EH (cell line): ENCODE data around the gene PPFIA4.
A peak's percentile ranks its signal among the peaks of the same experiment; 100 is the strongest.
"Not testable (repeated sequence)": the region's sequence is repeated elsewhere in the genome, so short reads cannot be mapped to it uniquely, and the experiment has no call there.

Experiments used
- DNase-seq: peaks from one replicate; pipeline ENCODE4 v3.0.0-alpha.2; 2015; ENCODE audit warnings: low read depth

Gene PPFIA4

DNA sequence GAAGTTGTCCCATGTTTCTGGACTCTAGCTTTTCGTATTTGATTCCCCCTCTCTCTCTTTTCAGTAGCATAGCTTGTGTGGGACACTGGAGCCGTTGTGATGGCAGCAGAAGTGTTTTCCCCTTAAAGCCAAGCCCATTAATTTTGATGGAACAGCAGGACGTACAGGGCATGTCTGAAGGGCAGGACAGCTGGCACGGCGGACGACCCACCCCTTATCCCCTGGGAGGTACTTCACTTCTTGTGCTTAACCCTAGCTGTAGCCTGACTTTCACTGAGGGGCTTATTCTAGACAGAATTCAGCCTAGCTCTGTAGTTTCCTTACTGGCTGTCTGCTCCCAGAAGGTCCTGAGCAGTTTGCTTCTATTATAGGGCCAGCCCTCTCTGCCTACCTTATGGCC, 8.6 kb upstream of the PPFIA4 start:
- no peak for DNase-seq

DNA sequence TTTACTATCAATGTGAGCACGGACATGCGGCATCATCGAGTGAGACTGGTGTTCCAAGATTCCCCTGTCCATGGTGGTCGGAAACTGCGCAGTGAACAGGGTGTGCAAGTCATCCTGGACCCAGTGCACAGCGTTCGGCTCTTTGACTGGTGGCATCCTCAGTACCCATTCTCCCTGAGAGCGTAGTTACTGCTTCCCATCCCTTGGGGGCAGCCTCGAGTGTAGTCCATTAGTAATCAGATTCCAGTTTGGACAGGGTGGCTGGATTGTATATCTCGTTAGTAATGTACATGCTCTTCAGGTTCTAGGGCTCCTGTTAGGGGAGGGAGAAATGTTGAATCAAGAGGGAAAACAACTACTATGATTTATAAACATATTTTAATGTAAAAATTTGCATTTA, 3.4 kb upstream of the PPFIA4 start:
- DNase-seq = not testable (repeated sequence)

DNA sequence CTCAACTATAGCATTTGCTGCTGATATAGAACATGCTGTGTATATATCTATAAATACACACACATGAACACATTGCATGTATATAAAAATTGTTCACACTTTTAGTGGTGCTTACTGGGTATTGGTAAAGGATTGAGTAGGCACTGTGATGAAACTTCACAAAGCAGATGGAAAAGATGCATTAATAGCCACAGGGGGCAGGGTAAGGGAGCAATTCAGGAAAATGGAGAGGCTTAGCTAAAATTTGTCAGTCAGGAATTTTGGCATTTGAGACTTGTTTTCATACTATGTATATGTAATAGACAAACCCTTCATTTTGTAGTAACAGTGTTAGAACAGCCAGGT, 633 bp upstream of the PPFIA4 start:
- DNase-seq = no peak

DNA sequence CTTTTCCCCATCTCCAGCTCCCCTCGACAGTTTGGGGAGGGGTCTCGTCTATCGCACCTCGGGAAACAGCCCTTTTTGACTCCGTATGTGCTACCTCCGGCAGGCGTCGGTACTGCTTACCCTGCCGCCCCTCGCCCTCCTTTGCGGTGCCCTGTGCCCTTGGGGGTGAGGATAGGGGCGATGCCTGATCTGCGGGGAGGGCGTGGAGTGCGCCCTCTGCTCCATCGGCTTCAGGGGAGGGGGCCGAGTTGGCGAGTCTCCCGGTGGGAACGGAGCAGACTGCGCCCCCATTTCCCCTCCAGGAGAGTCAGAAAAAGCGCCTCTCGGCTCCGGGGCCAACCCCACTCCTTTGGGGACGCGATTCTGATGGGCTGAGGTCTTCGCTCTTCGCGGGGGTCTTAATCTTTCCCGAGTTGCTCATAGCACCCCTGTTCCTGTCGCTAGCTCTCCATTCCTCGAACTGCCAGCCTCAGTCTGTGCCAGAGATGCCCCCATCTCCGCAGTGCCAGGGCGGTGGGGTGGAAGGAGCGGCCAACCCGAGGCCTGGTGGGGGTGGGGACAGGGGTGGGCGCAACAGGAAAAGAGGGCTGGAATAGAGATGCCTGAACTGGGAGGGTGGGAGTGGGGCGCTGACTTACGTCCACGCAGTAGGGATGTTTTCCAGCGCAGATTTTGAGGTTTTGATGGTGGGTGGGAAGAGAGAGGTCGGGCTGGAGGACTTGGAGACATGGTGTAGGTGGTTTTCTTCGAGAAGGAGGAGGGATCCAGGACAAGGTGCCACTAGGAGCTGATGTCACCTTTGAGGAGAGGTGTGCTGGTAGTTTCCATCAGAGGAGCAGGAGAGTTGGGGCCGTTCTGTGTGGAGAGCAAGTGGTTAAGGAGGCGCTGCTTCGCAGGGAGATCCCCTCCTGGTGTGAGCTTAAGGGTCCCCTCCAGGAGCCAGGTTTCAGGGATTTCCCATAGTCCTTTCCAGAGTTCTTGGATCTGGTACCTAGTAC, 674 bp downstream of the PPFIA4 start:
- no peak for DNase-seq

DNA sequence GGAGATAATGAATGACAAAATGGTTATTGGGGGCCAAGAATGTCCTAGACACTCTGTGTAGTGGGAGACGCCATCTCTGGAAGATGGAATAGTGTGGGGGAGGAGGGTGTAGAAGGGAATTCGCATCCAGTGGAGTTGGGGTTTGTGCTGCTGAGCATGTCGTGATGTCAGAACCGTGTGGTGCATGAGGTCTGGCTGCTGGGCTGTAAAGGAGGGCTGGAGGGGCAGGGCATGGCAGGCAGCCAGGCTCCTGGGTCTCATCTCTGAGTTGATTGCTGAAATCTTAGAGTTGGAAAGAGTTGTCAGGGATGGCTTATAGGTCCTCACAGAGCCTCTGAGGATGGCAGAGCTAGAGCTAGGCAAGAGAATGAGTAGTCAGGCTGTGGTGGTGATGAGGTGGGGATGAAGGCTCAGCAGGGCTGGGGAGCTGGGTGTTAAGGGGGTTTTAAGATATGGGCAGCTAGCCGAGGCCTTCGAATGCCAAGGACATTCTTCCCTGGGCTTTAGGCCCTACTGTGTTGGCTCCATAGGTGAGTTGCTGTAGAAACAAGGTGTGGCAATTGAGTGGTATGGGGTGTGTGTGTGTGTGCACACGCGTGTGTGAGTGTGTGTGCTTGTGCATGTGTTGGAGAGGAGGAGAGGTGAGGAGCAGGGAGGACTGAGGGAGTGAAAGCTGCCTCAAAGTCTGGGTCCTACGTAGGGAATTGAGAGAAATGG, 1.9 kb downstream of the PPFIA4 start:
- DNase-seq = no peak

DNA sequence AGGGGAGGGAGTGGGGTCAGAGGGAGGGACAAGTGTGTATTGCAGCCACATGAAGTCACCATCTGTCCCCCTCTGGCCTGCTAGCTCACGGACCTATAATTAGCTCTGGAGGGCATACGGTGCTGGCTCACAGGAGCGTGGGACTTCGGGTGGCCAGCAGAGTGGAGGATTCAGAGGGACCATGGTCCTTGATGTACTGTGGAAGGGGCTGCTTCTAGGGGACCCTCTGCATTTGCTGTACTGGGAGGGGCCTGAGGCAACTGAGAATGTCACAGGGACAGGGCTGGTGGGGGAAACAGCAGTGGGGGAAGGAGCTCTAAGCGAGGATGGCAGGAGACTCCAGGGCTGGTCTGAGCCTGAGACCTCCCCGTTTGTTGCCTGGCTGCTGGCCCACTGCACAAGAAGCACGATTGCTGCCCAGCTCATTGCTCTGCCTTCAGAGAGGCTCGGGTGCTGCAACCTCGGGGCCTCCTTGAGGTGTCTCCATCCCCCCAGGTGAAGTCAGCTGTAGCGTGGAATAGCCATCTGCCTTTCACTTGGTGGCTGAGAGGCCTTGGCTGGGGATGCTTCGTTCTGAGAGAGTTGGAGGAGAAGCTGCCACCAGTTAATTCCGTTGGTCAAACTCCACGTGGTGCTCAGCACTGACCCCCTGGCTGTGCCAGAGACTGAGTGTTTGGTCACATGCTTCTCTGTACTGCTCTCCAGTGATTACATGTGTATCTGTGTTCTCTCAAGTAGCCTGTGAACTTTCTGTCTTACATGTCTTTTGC, 2.7 kb downstream of the PPFIA4 start:
- no peak for DNase-seq

DNA sequence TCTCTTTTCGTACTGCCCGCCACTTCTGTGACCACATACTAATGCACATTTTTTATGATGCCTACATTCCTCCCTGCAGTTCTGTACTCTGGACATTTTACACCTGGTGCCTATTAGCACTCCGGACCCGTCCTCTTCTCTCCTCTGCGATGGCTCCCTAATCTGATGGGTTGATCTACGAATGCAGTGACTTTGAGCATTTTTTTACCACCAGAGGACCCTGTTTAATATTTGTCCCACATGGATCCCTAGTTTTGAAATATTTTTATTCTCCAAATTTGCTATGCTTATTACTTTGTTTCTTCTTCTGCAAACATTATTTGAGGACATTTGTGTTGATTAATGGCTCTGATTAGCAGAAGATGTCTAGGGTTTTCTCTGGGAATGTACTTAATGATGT, 5.2 kb downstream of the PPFIA4 start:
- no peak for DNase-seq

DNA sequence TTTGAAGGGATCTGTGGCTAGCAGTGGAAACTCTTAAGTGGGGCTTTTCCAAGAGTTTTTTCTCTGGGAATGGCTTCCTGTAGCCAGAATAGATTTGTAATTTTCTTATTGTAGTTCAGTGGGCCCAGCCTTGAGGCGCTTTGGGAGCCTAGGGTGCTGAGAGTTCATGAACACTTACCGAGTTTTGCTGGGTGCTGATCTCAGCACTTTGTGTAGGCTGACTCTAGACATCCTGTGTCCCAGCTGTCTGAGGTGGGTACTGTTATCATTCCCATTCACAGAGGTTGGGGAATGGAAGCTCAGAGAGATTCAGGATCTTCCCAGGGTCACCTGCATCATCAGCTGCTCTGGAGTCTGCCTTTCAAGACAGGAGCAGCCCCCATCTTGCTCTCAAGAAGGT, 7.0 kb downstream of the PPFIA4 start:
- no peak for DNase-seq

DNA sequence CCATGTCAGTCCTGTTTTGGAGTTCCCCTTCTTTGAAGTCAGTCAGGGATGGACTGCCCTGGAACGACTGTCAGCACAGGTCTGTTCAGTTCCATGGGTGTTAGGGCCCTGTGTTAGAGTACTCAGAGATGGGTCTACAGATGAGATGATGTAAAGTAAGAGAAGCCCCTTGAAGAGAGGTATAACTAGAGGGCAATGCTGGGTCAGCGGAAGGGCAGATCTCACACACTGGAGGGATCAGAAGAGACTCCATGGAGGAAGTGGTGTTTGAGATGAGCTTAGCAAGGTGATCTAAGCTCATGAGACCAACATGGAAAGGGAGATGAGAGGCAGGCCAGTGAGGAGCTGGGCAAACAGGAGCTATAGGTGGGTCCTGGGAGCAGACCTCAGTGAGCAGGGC, 7.6 kb downstream of the PPFIA4 start:
- DNase-seq = no peak

DNA sequence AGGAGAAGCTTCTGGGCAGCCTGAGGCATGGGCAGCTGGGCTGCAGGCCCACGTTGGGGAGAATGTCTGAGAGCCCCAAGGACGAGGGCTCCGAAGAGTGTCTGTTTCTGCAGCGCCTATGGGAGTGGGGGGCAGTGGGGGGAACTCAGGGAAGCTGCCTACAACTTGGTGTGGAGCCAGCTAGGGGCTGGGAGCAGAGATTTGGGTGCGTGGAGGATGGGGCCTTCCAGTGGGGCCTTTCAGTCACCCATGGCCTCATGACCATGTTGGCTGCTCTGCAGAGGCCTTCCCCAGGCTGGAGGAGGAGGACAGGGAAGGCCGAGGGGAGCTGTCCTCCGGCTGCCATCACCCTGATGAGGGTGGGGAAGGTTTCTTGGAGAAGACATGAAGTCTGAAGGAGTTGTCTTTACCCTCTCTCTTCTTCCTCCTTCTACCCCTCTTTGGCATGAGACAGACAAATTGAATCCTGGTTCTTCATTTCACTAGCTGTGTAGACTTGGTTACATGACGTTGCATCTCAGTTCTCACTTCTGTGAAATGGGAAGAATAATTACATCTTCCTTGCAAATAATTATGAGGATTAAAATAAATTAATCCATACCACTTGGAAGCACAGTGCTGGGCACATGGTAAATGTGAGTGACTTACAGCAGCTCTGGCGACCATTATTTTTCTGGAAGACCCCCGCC, 8.3 kb downstream of the PPFIA4 start:
- DNase-seq = no peak

DNA sequence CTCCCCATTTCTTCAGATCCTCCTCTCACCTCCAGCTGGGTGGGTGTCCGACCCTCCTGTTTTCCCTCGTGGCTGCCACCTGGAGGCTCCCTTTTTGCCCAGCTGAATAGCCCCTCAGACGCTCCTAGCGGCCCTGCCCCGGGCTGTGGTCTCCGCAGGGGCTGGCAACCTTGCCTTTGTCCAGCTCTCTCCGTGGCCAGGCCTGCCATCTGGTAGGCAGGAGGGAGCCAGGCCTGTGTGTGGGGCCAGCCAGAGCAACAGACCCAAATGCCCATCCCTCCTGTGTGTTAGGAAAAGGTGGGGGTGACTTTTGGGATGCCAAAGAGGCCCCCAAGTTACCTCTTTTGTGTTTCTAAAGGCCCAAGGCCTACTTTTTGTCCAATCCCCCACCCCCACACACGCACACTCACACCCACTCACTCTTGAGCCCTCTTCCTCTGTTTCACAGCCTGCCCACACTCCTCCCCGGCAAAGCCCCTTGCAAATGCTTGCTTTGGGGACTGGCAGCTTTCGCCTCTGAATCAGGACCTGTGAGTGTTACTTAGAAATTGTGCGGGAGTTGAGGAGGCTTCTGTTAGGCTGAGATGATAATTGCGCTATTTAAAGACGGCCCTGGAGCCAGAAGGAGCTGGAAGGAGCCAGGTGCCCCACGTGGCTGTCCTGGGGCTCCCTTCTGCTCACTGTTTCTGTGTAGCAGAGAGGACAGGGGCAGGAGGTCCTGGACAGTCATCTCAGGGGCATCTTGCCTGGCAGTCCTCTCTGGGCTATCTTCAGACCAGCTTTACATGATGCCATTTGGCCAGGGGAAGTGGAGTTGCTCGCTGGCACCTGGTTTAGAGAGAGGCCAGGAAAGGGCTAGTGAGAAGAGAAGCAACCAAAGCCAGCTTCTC, 9.1 kb downstream of the PPFIA4 start:
- DNase-seq = no peak

DNA sequence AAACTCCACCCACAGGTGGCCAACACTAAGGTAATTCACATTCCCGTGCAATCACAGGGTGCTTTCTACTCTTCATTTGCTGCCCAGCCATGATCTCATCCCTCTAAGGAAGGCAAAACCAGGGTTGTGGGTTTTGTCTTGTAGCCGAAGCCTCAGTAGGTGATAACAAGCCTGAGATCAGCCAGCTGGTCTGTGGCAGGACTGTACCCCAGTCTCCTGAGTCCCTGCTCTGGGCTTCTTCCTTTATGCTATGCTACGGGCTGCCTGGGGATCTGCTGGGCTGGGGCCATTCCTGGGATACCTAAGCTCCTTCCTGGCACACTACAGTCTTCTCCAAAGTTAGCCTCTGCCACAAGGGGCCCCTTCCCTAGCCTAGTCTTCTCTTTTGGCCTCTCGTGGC, 9.8 kb downstream of the PPFIA4 start:
- DNase-seq = peak; percentile 32

DNA sequence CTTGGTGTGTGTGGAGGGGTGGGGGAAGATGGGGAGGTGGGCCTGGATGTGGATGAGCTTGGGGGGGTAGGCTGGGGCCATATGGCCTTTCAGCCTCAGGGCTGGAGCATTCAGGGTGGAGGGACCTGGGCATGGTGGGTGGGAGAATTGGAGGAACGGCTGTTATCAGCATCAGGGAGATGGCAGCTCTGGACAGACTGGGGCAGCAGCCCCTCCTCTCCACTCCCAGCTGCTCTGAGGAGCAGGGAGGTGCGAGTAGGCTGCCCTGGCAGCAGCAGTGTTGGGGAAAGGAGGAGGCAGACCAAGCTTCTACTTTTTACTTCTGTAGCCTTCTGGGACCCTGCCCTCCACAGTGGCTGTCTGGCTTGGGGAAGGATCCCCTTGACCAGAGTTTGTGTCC, 10.2 kb downstream of the PPFIA4 start:
- no peak for DNase-seq

DNA sequence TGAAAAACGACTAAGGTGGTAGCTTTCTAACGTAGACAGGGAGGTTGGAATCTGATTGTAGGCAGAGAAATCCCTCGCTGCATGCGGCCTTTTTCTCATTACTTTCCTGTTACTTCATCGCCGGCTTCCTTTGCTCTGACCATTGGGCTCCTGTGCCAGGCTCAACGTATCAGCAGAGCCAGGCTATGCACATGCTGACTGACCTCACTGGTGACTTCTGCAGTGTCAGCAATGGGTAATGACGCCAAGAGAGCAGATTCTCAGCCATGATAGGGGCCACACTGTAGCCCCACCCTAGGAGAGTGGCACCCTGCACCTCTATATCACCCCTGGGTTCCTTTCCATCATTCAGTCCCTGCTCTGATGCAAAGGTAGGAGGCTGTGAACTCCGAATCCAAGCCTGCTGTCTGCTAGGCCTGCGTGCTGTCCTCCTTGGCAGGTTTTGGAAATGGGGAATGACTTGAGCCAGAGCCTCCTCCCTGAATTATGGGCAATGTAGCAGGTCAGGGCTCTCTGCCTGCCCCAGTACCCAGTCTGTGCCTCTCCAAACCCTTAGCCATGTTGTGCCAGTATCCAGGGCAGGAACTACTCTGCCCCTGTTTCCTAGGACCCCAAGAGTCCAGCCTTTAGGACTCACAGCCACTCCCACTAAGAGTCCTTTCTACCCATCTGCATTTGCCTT, 11.4 kb downstream of the PPFIA4 start:
- no peak for DNase-seq

DNA sequence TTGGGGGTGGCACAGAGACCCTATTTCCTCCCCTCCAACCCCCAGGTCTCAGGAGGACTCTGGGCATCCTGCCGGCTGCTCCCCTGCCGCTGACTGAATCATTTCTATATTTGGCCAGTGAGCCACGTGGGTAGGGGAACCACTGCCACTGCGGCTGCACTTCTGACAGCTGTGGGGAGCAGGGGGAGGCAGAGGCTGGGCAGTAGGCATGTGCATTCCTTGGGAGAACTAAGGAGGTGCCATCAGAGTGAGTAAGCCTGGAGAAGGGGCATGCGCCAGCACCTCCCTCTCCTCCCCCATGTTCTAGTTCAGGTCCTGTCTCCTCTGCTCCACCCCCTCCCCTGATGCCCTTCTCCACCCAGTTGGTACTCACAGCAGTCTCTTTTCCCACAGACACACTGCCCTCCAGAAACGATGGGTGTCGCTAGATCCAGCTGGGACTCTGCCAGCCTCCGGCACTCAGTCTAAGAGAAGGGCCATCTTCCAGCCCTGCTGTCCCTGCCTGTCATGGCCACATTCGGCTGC, 12.0 kb downstream of the PPFIA4 start:
- DNase-seq = peak; percentile 89

DNA sequence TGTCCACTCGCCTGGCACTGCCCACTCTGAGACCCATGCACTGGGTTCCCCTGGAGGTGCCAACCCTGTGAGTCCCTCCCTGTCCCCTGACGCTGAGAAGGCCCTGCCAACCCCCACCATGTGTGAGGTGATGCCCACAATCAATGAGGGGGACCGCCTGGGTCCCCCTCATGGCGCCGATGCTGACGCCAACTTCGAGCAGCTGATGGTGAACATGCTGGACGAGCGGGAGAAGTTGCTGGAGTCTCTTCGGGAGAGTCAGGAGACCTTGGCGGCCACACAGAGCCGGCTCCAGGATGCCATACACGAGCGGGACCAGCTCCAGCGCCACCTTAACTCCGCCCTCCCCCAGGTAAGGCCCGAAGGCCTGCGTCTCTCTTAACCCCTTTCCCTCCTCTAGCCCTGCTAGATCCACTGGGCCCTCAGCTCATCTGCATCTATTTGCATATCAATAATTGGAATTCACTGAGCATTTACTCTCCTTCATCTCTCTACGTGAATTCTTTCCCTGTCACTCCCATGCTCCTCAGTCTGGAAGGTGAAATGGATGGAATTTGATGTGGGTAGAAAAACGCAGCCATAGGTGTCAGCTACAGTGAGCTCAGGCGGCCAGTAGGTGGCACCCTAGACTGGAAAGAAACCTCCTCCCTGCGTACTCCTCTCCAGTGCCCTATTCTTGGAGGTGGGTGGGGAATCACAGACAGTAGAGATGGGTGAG, 12.8 kb downstream of the PPFIA4 start:
- peak; percentile 78 for DNase-seq

DNA sequence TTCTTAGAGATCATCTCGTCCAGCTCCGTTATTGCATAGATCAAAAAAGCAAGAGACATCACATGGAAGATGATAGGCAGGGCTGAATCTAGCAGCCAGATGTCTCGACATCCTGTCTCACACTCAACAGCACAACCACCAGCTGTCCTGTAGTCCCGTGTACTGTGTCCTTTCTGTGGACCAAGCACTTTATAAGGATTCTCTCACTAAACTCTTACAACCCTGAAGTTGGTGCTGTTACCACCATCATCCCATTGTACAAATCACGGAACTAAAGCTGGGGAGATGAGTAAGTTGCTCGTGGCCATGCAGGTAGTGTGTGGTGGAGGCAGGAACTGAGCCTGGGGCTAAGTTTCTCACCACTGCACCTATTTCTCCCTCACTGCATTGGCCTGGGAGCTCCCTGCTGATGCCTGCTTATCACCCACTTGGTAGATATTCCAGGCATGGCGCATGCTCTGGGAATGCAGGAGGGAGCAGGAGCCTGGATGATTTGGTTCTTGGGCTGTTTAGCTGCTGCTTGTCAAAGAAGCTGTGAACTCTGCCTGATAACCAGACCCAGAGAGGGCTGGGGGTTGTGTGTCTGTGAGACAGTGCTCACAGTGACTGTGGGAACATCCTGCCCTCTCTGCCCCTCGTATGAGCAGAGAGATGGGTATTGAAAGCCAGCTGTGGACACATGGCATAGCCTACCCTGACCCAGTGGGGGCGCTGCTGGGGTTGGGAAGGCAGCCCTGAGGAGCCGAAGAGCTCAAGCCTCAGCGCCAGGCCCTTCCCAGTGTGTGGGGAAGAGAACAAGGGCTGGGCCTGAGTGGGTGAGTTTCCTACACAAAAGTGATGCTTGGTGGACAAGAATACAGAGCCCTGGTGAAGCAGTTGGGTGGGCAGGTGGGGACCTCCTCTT, 13.6 kb downstream of the PPFIA4 start:
- no peak for DNase-seq

DNA sequence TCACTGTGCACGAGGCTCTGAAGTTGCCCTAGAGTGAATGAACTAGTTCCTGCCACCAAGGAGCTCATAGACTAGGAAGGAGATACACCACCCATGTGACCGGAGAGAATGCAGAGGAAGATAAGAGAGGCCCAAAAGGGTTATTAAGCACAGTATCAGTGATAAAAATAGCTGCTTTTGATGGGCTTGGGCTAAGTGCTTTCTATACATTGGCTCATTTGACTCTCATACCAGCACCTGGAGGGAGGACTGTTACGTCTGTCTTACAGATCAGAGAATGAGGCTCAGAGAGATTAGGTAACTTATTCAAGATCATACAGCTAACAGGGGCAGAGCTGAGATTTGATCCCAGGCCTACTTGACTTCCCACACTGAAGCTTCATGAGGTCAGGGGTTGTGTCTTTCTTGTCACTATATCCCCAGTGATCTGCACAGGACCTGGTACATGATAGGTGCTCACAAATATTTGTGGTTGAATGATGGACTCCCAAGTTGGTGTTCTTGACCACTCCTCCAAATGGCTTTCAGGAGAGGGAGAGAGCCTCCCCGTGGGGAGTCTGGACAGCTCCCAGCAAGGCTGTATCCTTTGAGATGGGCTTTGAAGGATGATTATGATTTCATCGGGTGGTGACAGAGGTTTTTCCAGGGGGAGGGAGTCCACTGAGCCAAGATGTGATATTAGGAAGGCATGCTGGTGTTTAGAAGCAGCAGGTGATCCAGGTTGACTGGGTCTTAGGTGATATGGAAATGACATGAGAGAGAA, 14.4 kb downstream of the PPFIA4 start:
- DNase-seq = no peak
